DMS114 treated with DMSO at 0.1 percent for 48 hours (cell line): ENCODE results near the gene NDRG4.

Experiments
- DNase-seq: peaks from one replicate; lab custom pipeline; 2025; ENCODE audit not compliant: unreplicated experiment; lab: John Stamatoyannopoulos, UW

Gene NDRG4

DNA sequence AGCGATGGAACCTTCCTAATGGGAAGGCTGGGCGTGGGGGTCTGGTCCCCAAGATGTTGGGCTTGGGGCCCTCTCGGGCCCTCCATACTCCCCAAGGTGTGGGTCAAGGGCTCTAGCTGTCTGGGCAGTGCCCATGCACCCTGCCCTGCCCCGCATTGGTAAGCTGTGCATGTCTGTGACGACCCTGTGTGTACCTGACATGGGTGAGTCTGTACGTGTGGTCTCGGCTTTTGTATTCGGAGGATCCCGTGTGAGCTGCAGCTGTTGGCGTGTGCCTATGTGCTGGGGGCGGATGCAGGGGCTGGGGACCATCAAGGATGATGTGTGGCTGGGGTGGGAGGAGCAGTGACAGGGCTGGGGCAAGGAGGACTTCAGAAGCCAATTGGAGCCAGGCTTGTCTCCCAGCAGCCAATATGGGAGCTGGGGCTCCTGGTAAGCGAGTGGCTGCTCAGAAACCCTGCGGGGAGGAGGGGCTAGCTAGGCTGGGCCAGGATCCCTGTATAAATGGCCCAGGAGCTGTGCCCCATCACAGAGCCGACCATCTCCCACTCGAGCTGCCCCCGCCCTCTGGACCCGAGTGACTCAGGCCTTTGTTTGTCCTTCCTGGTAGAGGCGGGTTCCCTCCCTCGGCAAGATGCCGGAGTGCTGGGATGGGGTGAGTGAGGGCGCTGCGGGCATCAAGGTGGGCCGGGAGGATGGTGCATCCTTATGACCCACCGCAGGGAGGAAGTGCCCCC, at the start of gene NDRG4:
NDRG4 (plus strand) TSS at position 529 of the 737 bp plus-strand sequence; CDS start at position 635, 106 bp downstream.
- DNase-seq, result no peak

DNA sequence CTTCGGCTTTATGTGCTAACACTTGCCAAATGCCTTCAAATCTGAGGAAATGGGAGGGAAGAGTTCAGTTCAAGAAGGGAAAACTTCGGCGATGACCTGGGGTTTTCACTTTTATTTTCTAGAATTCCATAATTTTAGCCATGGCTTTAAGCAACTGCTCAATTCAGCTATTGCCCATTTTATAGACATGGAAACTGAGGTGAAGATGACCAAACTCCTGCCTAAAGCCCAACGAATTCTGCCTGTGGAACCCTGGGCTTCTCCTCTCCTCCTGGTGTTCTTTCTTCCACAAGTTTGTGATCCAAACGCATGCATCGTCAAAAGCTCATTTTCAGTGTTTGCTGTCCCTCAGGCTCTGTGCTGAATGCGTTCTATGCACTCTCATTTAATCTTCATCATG, 49.4 kb upstream of the NDRG4 start:
- no peak for DNase-seq

GRCh38 chr16:58451265-58451689, 48.7 kb upstream of the NDRG4 start:
- no peak for DNase-seq

DNA sequence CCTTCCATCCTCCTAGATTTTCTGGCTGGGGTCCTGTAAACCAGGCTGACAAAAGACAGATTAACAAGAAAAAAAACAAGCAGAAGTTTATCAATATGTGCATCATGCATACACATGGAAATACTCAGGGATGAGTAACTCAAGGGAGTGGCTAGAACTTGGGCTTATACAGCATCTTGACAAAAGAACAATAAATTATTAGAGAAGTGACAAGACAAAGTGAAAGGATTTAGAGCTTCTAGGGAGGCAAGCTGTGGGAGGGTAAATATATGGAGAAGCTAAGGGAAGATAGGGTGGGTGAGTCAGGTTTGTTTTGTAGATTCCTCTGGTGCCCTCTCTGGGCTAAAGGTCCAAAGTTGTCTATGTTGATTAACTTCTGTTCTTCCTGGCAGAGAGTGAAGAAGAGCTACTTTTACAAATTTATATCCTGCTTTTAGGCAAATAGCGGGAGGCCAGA, 48.0 kb upstream of the NDRG4 start:
- no peak for DNase-seq

GRCh38 chr16:58452640-58453039, 47.3 kb upstream of the NDRG4 start:
- DNase-seq, result no peak

- no peak for DNase-seq
These were observed 45.8 kb upstream of the NDRG4 start for GRCh38 chr16:58454178-58454577.

DNA sequence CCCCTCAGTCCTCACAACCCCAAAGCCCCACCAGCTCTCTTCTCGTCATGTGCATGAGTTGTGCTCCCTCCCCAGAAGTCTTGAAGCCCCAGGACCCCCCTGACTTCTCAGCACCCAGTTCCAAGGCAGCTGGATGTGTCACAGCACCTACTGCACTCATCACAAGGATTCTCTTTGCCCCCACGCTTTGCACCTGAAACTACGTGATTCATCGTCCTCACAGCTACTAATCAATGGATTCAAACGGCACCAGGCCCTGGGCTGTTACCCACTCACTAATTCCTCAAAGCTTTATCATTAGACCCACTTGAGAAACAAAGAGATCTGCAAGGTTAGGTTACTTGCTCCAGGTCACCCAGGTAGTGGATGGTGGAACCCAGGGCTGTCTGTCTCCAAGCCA, 45.1 kb upstream of the NDRG4 start:
- DNase-seq, result no peak

DNA sequence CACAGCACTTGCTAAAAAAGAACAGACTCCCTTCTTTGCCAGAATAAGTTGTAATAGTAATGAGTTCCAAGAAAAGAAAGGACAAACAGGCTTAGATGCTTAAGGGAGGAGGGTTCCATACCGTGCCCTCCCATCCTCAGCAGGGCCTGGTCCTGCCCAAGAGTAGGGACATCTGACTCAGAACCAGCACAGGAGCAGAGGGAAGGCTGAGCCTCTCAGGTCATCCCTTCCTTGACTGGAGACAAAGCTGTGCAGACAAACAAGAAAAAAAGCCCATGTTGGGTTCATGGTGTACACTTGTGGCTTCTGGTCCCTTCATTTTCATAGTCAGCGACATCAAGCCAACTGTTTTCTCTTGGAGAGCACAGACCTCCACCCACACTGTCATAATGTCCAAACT, 44.2 kb upstream of the NDRG4 start:
- DNase-seq, result no peak

- no peak for DNase-seq
These were observed 43.8 kb upstream of the NDRG4 start for GRCh38 chr16:58456193-58456592.

- DNase-seq, result no peak
These were observed 41.2 kb upstream of the NDRG4 start for GRCh38 chr16:58458606-58459343.

GRCh38 chr16:58459344-58460218, 40.4 kb upstream of the NDRG4 start:
- DNase-seq, result no peak

- no peak for DNase-seq
These were observed 39.7 kb upstream of the NDRG4 start for GRCh38 chr16:58460219-58460610.

DNA sequence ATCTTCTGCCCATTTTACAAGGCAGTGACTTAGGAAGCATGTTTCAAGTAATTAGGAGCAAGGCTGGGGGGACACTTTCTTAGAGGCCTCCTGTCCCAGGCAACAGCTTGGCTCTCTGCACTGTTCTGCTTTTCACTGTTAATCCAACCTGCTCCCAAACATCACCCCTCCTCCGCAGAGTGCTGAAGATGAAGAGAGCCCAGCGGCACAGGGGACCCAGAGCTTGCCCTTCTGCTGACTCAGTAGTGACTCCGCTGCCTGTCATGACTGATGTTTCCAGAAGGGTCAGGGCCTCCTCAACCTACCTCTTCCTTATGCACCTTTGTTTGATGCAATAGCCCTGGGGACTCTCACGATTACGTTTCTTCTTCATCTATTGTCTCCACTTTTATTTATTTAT, 38.9 kb upstream of the NDRG4 start:
- DNase-seq, result no peak

DNA sequence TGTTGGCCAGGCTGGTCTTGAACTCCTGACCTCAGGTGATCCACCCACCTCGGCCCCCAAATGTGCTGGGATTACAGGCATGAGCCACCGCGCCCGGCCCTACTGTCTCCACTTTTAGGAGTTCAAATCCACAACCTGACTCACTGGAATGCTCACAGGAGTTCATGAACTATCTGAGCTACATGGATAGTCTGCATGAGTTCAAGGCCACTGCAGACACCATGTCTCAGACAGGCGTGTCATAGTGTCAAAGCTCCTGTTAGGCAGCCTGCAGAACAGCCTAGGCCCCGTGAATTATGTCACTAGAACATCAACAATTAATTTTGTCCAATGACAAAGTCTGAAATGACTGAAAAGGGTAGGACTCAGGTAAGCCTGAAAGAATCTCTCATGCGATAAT, 38.3 kb upstream of the NDRG4 start:
- DNase-seq, result no peak

DNA sequence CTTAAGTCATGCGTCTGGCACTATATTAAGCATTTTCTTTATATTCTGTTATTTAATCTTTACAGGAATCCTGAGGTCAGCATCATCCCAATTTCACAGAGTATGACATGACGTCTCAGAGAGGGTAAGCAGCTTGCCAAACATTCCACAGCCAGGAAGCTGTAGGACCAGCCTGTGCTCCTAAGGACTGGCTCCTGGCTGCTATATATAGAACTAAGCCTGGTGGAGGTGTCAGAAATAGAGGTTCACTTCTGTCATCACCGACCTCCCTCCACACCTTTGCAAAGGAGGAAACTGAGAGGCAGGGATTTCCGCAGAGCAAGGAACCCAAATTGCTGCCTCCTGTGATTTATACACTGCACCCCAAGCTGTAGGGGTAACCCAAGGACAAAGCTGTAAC, 37.9 kb upstream of the NDRG4 start:
- no peak for DNase-seq

- DNase-seq, result no peak
These were observed 37.4 kb upstream of the NDRG4 start for GRCh38 chr16:58462499-58462996.

GRCh38 chr16:58462997-58463941, 36.7 kb upstream of the NDRG4 start:
- DNase-seq, result no peak

GRCh38 chr16:58464047-58464915, 35.7 kb upstream of the NDRG4 start:
- no peak for DNase-seq
